Stimulated activated CD4-positive, alpha-beta T cell treated with anti-CD3 and anti-CD28 coated beads, Interleukin-15, amount 100 ng/mL, for 1 hour (primary cell): Measurements from ENCODE around the gene UST.
"Not testable (repeated sequence)": the region's sequence is repeated elsewhere in the genome, so short reads cannot be mapped to it uniquely, and the experiment has no call there.

Experiments used
- DNase-seq, 2 donors: peaks; one replicate each; pipeline ENCODE4 v3.0.0-alpha.2; 2020; ENCODE audit warnings: low read depth in 1 of 2, low spot score in 1 of 2

Gene UST

DNA sequence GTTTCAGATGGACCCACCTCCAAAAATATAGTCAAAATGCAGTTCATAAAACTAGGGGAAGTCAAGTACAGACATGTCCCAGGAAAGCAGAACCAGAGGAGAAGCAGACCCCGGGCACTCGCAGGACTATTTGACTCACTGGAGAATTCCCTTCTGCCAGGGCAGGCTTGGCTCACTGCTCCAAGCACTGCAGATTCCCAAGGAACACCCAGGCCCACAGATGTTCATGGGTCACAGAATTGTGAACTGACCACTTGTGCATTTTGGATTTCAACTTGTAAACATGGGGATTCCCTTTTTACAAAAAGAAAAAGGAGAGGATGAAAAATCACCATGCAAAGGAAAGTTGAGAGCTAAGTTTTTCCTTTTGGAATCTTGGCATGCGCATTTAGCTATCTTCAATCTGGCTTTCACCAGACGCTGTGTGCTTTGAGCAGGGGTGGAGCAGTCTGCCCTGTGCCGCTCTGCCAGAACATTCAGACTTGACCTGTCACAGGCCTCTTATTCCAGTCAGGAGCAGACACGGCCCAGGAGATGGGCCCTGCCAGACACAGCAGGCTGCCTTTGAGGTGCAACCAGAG, 333.2 kb downstream of the UST start:
- DNase-seq, result no peak

DNA sequence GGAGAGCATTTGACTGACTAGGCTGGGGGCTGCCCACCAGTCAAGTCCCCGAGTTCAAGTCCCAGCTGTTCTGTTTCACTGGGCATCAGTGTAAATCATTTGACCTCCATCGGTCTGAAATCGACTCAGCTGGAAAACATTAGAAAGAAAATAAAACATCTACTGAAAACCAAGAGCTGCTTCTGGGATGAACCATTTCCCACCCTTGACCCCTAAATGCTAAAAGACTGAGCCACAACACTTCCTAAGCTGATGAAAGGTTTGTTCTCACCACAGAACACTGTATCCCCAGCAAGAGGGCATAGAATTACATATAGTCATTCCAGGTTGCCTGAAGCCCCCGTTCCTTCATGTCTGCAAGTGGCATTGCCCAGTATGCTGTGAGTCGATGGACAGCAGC, 333.7 kb downstream of the UST start:
- DNase-seq, result no peak

GRCh38 chr6:149081281-149081680, 334.5 kb downstream of the UST start:
- DNase-seq, result no peak

DNA sequence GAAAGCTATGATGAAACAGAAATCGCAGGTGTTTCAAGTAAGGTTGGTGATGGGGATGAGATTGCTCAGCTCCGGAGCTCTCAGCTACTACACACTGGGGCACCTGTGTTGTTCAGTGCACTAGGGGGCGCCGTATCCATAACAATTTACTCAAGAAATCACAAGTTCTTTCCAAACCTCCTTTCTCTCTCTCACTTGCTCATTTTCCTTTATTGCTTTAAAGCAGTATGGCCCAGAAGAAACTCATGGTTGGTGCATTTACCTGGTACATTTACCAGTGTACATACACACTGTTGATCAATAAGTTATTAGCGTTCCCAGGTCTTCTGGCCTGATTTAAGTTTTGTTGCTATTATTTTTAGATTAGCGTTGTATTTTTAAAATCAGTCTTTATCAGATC, 335.5 kb downstream of the UST start:
- peak; percentile 68 to 72 for DNase-seq

GRCh38 chr6:149084026-149084425, 337.2 kb downstream of the UST start:
- no peak for DNase-seq

GRCh38 chr6:149084808-149085556, 338.2 kb downstream of the UST start:
- no peak for DNase-seq

GRCh38 chr6:149085557-149085938, 338.7 kb downstream of the UST start:
- no peak for DNase-seq

DNA sequence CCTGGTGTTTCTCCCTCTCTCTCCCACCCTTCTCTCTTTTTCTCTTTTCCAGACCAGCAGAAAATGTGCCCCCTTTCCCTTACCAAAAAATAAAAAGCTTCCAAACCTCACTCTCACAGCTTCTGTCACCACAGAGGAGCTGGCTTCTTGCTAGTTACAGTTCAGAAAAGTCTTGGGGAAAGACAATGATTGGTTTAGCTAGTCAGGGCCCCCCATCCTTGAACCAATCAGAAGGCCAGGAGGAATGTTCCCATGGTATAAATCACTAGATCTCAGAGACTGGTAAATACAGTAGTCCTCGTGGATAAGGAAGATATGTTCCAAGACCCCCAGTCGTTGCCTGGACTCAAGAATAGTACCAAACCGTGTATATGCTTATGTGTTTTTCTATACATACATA, 339.5 kb downstream of the UST start:
- DNase-seq, result no peak

DNA sequence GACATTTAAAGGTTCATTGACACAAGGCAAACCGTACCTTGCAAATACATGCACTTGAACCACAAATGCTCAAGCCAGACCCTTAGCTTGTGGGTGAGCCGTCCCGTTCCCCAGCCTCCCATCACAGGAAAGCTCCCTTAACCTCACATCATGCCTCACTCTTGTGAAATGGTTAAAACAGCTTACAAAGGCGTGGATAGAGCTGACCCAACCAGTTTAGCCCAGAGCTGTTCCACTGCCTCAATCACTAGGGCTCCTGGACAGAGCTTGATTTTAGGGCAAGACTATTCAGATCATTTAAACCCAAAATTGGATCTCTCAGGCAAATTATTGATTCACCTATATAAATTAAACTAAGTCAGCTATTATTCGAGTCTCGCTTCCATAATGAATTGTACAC, 341.1 kb downstream of the UST start:
- no peak for DNase-seq

GRCh38 chr6:149088361-149088760, 341.5 kb downstream of the UST start:
- no peak for DNase-seq

DNA sequence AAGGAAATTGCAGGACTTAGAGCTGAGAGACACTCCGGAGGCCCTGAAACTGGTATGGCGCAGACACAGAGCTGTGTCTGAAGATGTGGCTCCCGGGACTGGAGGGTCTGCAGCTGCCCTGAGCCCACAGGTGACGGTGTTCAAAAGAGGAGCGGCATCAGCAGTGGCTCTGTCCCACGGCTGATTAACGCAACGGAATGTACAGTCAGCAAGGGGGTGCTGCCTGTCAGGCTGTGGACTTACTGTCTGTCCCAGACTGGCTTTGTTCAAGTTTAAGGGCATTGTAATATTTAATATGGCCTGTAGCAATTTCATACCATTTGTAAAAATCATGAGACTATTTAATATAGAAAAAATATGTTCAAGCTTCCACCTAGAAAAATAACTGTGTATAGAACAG, 342.7 kb downstream of the UST start:
- no peak for DNase-seq

DNA sequence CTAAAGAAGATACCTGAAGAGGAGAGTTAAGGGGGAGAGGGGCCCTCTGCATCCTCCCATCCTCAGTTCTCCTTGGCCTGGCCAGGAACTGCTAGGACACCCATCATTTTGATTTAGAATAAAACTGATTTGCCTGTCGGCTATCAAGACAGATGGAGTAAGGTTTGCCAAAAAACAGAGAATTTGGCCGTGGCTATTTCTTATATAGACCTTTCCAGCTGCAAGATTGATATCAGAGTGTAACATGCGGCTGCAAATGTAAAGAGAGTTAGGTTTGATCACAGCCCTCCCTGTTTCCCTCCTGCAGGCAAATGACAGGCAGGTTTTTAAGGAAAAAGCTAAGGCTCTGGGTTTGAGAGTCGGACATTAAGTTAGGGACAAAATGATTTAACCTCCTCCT, 344.1 kb downstream of the UST start:
- no peak for DNase-seq

- DNase-seq, result no peak
Measured at GRCh38 chr6:149093643-149094042, 346.8 kb downstream of the UST start.

- no peak for DNase-seq
Measured at GRCh38 chr6:149094156-149094555, 347.3 kb downstream of the UST start.

DNA sequence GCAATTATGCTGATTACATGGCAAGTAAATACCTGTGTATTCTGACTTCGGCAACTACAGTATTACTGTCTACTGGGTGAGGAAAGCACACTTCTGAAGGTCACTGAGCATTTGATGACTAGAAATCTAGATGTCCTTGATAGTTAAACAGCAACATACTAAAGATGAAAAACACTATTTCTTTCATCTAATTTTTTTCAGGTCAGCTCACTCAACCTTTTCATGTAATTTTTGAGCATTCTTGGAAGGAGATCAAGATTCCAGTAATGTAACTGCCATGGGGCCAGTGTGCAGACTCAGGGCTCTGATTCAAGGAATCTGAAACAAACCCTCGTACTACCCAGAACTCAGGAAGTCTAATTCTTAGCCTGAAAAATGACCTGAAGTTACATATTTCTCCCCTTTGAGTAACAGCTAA, 348.1 kb downstream of the UST start:
- DNase-seq, result no peak

GRCh38 chr6:149095842-149096241, 349.0 kb downstream of the UST start:
- no peak for DNase-seq

DNA sequence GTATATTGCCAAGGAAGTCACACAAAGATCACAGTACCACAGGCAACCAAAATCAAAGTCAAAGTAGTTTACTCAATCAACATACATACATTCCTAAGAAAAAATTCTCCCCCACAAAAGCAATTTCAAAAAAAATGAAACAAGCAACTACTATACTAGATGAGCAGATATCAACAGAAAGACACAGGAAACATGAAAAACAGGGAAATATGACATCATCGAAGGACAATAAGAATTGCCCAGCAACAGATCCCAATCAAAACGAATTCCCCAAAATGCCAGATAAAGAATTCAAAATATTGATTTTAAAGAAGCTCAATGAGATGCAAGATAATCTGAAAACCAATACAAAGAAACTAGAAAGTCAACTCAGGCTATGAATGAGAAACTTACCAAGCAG, 351.0 kb downstream of the UST start:
- no peak for DNase-seq

GRCh38 chr6:149098700-149099276, 352.0 kb downstream of the UST start:
- no peak for DNase-seq

DNA sequence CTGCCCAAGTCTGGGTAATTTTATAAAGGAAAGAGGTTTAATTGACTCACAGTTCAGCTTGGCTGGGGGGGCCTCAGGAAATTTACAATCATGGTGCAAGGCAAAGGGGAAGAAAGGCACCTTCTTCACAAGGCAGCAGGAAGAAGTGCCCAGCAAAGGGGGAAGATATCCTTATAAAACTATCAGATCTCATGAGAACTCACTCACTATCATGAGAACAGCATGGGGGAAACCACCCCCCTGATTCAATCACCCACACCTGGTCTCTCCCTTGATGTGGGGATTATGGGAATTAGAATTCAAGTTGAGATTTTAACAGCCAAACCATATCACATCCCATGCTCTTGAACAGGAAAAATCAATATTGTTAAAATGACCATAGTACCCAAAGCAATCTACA, 355.5 kb downstream of the UST start:
- no peak for DNase-seq

DNA sequence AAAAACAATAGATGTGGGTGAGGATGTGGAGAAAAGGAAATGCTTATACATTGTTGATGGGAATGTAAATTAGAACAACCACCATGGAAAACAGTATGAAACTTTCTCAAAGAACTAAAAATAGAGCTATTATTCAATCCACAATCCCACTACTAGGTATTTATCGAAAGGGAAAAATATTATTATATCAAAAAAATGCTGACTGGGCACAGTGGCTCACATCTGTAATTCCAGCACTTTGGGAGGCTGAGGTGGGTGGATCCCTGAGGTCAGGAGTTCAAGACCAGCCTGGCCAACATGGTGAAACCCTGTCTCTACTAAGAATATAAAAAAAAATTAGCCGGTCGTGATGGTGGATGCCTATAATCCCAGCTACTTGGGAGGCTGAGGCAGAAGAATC, 357.1 kb downstream of the UST start:
- DNase-seq, result not testable (repeated sequence)

DNA sequence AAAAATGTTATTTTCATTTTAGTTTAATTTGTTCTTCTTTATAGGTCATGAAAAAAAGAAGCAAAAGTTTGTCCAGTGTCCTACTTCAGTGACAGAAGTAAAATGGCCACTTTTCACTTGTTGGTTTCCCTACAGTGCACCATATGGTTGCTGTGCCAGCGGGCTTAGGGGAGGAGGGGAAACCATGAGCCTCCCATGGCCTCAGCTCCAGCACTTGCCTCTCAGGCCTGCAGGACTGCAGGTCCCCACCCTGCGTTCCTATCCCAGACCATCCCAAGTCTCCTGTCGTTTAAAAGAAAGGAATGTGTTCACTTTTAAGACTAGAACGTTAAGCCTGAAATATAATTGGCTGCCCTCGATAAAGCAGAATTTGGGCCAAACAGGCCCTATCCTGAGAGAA, 360.7 kb downstream of the UST start:
- DNase-seq, result no peak

GRCh38 chr6:149108038-149108748, 361.4 kb downstream of the UST start:
- no peak for DNase-seq
